ENCODE measurements around the gene EXTL2. TPM values are rescaled to one million over a fixed set of nuclear protein-coding genes. Genes with fewer than 3 reads are reported as not detected.

The EXTL2 gene
- total and polyA plus RNA-seq, 2 experiments from 2014 or later = 45.3 to 45.4 TPM

- Histone ChIP-seq H2AFZ (no peak overlapping the region), H4K20me1 (replicated peaks; ENCODE audit: insufficient read depth) (peaks cover 10% of the 10 kb centered on the region), H3K4me1 (ENCODE audit: insufficient read depth) (no peaks in the 10 kb centered on the region), H3K4me3 (no peak overlapping the region), H3K9me2 (ENCODE audit: insufficient read depth) (no peaks in the 10 kb centered on the region), H3K27ac (ENCODE audit: low read depth) (no peak overlapping the region), H3K4me2 (no peak overlapping the region), H3K36me3 (ENCODE audit: insufficient read depth) (peaks cover 53% of the 10 kb centered on the region), H3K27me3 (ENCODE audit: insufficient read depth) (no peaks in the 10 kb centered on the region), H3F3A (replicated peaks; ENCODE audit: low read depth) (no peaks in the 10 kb centered on the region), H3K79me2 (replicated peaks; ENCODE audit: insufficient read depth) (no peaks in the 10 kb centered on the region)
- ATAC-seq = no peak
- Mint-ChIP-seq H3K27me3 (ENCODE audit: insufficient read depth, low read depth, poor library complexity) (peaks cover 2% of the 10 kb centered on the region), H3K27ac (no peak overlapping the region), H3K9me3 (no peaks in the 10 kb centered on the region), H3K4me3 (no peak overlapping the region), H3K4me1 (no peaks in the 10 kb centered on the region), H3K36me3 (ENCODE audit: low read depth) (peaks cover 42% of the 10 kb centered on the region)
- no peak for DNase-seq (ENCODE audit: low spot score)
- TF ChIP-seq JUNB (IDR thresholded peaks at IDR 0.05; ENCODE audit: unreplicated experiment) (no peak), CTCF (conservative IDR thresholded peaks at IDR 0.05; ENCODE audit: low read depth in 2 of 2) (no peak), ZNF462 (CRISPR knock-in tag; IDR thresholded peaks at IDR 0.05) (no peak), NANOG (IDR thresholded peaks at IDR 0.05; ENCODE audit: borderline replicate concordance) (no peak), STAT1 (IDR thresholded peaks at IDR 0.05; ENCODE audit: unreplicated experiment) (no peak), EZH2phosphoT487 (IDR thresholded peaks at IDR 0.05; ENCODE audit: unreplicated experiment) (no peak), POLR2AphosphoS5 (IDR thresholded peaks at IDR 0.05; ENCODE audit: low read depth) (no peak), EZH2 (IDR thresholded peaks at IDR 0.05; ENCODE audit: low read depth, unreplicated experiment) (no peak), ZNF331 (CRISPR knock-in tag; IDR thresholded peaks at IDR 0.05; ENCODE audit: low read depth) (no peak), CREB1 (CRISPR knock-in tag; IDR thresholded peaks at IDR 0.05; ENCODE audit: low read depth) (no peak), ETS1 (IDR thresholded peaks at IDR 0.05) (no peak), ZNF114 (CRISPR knock-in tag; IDR thresholded peaks at IDR 0.05) (no peak), REST (IDR thresholded peaks at IDR 0.05; ENCODE audit: unreplicated experiment) (no peak)
Observed at GRCh38 chr1:100912019-100912418, 17.4 kb upstream of the EXTL2 start.
